ENCODE data around the gene CASP9.

GRCh38 chr1:15510611-15511405 lies 13.2 kb downstream of the CASP9 start:
- TF ChIP-seq, protein P1, sequence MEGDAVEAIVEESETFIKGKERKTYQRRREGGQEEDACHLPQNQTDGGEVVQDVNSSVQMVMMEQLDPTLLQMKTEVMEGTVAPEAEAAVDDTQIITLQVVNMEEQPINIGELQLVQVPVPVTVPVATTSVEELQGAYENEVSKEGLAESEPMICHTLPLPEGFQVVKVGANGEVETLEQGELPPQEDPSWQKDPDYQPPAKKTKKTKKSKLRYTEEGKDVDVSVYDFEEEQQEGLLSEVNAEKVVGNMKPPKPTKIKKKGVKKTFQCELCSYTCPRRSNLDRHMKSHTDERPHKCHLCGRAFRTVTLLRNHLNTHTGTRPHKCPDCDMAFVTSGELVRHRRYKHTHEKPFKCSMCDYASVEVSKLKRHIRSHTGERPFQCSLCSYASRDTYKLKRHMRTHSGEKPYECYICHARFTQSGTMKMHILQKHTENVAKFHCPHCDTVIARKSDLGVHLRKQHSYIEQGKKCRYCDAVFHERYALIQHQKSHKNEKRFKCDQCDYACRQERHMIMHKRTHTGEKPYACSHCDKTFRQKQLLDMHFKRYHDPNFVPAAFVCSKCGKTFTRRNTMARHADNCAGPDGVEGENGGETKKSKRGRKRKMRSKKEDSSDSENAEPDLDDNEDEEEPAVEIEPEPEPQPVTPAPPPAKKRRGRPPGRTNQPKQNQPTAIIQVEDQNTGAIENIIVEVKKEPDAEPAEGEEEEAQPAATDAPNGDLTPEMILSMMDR (IDR thresholded peaks at IDR 0.05), result no peak
- TF ChIP-seq POLR2A (IDR thresholded peaks at IDR 0.05), result no peak
